Ascending aorta (tissue), 2 donors: ENCODE measurements around the gene ILK. TPM values are rescaled to one million over a fixed set of nuclear protein-coding genes. Genes with fewer than 3 reads are reported as not detected.

ENCODE experiments used
- DNase-seq, 2 donors: peaks; one replicate each; pipeline ENCODE4 v3.0.0-alpha.2; 2019; ENCODE audit warnings: low spot score in 2 of 2
- H3K27ac ChIP-seq, 2 donors: fragments of 200-600 bp; sonication (generic); one replicate each; pipeline ENCODE4 v1.5.1; 2016 to 2017; ENCODE audit warnings: mild to moderate bottlenecking in 1 of 2
- H3K27me3 ChIP-seq: fragments of 200-600 bp; sonication (generic); one replicate; pipeline ENCODE4 v1.5.1; 2017
- H3K36me3 ChIP-seq, 2 donors: fragments of 200-600 bp; sonication (generic); one replicate each; pipeline ENCODE4 v1.5.1; 2016
- H3K4me1 ChIP-seq, 2 donors: fragments of 200-600 bp; sonication (generic); one replicate each; pipeline ENCODE4 v1.5.1; 2016 to 2017; ENCODE audit warnings: mild to moderate bottlenecking in 1 of 2
- H3K4me3 ChIP-seq, 2 donors: fragments of 200-600 bp; sonication (generic); one replicate each; pipeline ENCODE4 v1.5.1; 2016 to 2017; ENCODE audit warnings: mild to moderate bottlenecking in 1 of 2
- H3K9me3 ChIP-seq, 2 donors: fragments of 200-600 bp; sonication (generic); one replicate each; pipeline ENCODE4 v1.5.1; 2016
- intact Hi-C: fragments of 100-400 bp; cut with DNase I; formaldehyde crosslinking; loops from one replicate; pipeline ENCODE4 v1.15.1; 2023
- total RNA-seq: library from RNA; depleted of rRNA; stranded (reverse); fragments of >200 nt; gene quantifications from one replicate; pipeline ENCODE4 v1.1.0, GENCODE V29; 2016
- TF ChIP-seq, protein P1 (sequence below), 3 experiments: fragments of 200-600 bp in 2 of 3; fragments of 450-650 bp in 1 of 3; sonication (generic) in 2 of 3; IDR thresholded peaks; one replicate each; pipeline ENCODE4 v1.5.1; 2016 to 2019; ENCODE audit warnings: antibody characterized with exemption in 3 of 3, mild to moderate bottlenecking in 1 of 3, moderate library complexity in 1 of 3

Gene ILK
- total RNA-seq, 1 donor from 2014 or later: 183 TPM

DNA sequence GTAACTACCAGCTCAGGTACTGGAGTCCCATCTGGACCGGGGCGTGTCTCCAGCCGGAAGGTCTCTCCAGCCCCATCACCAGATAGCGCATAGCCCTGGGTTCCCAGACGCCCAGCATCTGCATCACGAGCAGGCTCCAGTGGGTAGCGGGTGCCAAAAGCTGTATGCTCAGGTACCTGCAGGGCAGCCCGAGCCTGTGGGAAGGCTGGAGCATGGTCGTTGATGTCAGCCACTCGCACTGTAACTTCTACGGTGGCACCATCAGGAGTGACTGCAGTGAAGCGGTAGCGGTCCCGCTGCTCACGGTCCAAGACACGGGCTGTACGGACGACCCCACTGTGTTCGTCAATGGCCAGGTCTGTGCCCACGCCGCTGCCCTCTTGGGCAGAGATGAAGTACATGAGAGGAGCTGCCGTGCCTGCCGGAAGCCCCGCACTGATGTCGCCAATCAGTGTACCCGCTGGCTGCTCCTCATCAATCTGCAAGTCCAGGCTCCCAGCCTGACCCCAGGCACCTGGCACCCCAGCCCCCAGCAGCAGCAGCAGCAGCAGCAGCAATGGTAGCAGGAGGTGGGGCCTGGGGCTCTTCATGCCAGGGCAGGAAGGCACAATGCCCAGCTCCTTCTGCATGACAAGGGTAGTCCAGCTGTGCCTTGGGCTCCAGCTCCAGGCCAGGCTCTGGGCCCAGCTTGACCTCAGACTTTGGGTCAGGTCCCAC is 37.6 kb downstream of the ILK start:
- intact Hi-C loops: no loop called here
- no peak overlapping the region for H3K4me3 ChIP-seq
- peaks cover 13 to 38% of the 10 kb centered on the region in 2 donors for H3K4me1 ChIP-seq
- H3K9me3 ChIP-seq: no peaks in the 10 kb centered on the region
- no peaks in the 10 kb centered on the region for H3K27me3 ChIP-seq
- H3K27ac ChIP-seq: no peak overlapping the region
- TF ChIP-seq, protein P1, sequence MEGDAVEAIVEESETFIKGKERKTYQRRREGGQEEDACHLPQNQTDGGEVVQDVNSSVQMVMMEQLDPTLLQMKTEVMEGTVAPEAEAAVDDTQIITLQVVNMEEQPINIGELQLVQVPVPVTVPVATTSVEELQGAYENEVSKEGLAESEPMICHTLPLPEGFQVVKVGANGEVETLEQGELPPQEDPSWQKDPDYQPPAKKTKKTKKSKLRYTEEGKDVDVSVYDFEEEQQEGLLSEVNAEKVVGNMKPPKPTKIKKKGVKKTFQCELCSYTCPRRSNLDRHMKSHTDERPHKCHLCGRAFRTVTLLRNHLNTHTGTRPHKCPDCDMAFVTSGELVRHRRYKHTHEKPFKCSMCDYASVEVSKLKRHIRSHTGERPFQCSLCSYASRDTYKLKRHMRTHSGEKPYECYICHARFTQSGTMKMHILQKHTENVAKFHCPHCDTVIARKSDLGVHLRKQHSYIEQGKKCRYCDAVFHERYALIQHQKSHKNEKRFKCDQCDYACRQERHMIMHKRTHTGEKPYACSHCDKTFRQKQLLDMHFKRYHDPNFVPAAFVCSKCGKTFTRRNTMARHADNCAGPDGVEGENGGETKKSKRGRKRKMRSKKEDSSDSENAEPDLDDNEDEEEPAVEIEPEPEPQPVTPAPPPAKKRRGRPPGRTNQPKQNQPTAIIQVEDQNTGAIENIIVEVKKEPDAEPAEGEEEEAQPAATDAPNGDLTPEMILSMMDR (IDR thresholded peaks at IDR 0.05): no peak
- DNase-seq: peak in 1 of 2 donors; percentile 53
- H3K36me3 ChIP-seq: peaks cover 20 to 21% of the 10 kb centered on the region in 2 donors

DNA sequence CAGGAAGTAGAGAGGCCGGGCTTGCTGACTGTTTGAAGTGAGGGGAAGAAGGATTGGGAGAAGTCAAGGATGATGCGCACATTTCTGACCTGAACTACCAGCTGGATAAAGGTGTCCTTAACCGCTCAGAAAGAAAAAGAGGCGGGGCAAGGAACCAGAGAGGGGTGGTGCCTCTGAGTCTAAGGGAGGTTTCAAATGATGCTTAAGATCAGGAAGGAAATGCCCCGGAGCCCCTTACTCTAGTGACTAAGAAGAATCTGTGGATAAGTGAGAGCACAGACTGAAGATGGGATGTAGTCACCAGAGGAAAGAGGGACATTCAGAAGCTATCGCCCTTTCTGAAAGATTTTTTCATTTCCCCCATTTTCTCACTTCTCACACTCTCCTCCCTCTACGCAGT is 39.4 kb downstream of the ILK start:
- no peaks in the 10 kb centered on the region for H3K27me3 ChIP-seq
- peaks cover 20 to 21% of the 10 kb centered on the region in 2 donors for H3K36me3 ChIP-seq
- H3K9me3 ChIP-seq: no peaks in the 10 kb centered on the region
- TF ChIP-seq, protein P1 (IDR thresholded peaks at IDR 0.05): no peak
- peak in 1 of 2 donors; percentile 37 for DNase-seq
- no peak overlapping the region for H3K27ac ChIP-seq
- no peak overlapping the region for H3K4me3 ChIP-seq
- intact Hi-C loops: no loop called here
- H3K4me1 ChIP-seq: peaks cover 25 to 40% of the 10 kb centered on the region in 2 donors

DNA sequence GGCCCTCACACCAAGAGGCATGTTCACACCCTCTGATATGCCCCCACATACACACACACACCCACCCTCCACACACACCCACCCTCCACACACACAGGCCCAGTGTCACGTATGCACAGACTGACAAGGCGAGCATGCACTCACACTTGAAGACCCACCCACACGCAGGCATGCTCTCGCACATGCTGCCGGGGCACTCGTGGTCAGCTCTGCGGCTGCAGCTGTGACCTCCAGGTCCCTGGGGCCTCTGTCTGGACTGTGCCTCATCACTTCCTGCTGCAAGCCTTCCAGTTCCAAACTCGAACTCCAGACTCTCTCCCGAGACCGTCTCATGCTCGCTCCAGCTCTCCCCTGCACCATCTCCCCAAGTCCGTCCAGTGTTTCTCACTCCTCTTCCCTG is 42.5 kb downstream of the ILK start:
- H3K9me3 ChIP-seq: no peaks in the 10 kb centered on the region
- intact Hi-C loops: no loop called here
- peak in 1 of 2 donors; percentile 79 for DNase-seq
- H3K27me3 ChIP-seq: no peaks in the 10 kb centered on the region
- TF ChIP-seq, protein P1 (IDR thresholded peaks at IDR 0.05): no peak
- H3K36me3 ChIP-seq: peaks cover under 1 to 3% of the 10 kb centered on the region in 2 donors
- H3K27ac ChIP-seq: peak overlapping the region; percentile 78 to 82
- peak overlapping the region in 1 of 2 donors; percentile 18 for H3K4me3 ChIP-seq
- peaks cover 14 to 26% of the 10 kb centered on the region in 2 donors for H3K4me1 ChIP-seq

DNA sequence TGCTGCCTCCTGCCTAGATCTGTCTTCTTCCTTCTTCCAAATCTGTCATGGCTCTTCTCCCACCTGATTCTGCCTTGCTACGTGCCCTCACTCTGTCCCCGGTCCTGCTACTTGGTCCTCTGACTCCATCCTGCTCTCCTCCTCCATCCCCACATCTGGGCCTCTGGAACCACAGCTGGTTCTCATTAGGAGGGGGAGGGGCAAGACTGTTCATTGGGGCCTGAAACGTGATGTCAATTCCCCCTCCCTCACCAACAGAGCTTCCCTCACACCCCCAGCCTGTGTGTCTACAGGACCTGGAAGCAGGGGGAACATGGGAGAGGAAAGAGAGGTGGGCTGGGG is 43.0 kb downstream of the ILK start:
- no peak for DNase-seq
- peak overlapping the region; percentile 78 to 82 for H3K27ac ChIP-seq
- peaks cover 14 to 26% of the 10 kb centered on the region in 2 donors for H3K4me1 ChIP-seq

DNA sequence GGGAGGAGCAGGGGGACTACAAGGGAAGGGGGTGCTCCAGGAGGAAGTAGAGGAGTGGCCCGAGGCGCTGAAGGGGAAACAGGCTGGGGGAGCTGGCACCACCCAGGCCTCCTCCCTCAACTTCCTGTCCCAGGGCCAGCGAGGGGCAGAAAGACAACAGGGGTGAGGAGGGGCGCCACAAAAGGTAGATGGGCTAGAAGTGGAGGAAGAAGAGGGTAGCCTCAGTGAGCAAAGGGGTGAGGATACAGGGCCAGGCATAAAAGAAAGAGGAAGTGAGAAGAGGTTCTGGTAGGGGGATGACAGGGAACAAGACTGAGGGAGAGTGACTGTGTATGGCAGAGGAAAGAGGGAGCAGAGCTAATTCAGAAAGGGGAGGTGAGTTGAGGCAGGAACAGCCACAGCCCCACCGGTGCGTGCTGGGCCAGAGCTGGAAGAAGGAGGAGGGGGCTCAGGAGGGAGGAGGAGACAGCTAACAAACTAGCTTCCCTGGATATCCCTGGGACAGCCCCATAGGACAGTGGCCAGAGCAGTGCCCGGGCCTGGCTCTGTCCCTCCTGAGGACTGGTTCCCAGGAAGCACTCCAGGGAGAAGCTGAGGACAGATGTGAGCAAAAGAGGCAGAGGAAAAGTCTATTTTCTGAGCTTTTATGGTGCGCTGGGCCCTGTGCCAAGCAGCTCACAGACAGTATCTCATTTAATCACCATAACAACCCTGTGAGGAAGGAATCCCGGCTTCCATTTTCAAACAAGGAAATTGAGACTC is 43.5 kb downstream of the ILK start:
- H3K4me3 ChIP-seq: peak overlapping the region in 1 of 2 donors; percentile 25
- DNase-seq: peak in 1 of 2 donors; percentile 68

More for the DNA sequence above, 43.0 kb downstream of the ILK start:
- intact Hi-C loops: no loop called here
- TF ChIP-seq, protein P1 (IDR thresholded peaks at IDR 0.05): no peak
- Histone ChIP-seq H3K4me3 (peak overlapping the region in 1 of 2 donors; percentile 18), H3K36me3 (no peaks in the 10 kb centered on the region), H3K9me3 (no peaks in the 10 kb centered on the region), H3K27me3 (no peaks in the 10 kb centered on the region)

More for the DNA sequence above, 43.5 kb downstream of the ILK start:
- Histone ChIP-seq H3K27me3 (no peaks in the 10 kb centered on the region), H3K36me3 (no peaks in the 10 kb centered on the region), H3K4me1 (peaks cover 14 to 26% of the 10 kb centered on the region in 2 donors), H3K27ac (peak overlapping the region; percentile 78 to 82), H3K9me3 (no peaks in the 10 kb centered on the region)
- TF ChIP-seq, protein P1 (IDR thresholded peaks at IDR 0.05): no peak
- intact Hi-C loops: no loop called here
